ENCODE results near the gene SELL.

DNA sequence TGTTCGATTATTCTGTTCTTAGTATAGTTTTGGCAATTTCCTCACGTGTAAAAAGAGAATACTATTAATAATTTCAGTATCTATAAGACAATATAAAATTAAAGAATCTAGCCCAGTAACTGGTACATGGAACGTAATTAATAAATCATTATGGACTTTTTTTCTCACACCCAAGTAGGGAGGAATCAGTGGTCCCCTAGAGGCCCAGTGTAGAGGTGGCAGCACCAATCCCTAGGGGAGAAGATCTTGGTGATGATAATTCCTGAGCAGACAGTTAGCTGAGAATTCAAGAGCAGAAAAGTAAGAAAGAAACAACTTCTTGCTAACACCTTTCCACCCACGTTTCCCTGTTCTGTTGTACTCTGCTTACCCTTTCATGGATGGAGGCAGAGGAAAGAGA lies 42.1 kb upstream of the SELL start:
- TF ChIP-seq CTCF (IDR thresholded peaks at IDR 0.05; ENCODE audit: low read depth, low read length), result no peak
- TF ChIP-seq POLR2A (IDR thresholded peaks at IDR 0.05; ENCODE audit: extremely low read depth, insufficient read length), result no peak
- no peak for TF ChIP-seq MYC (IDR thresholded peaks at IDR 0.05; ENCODE audit: low read depth, low read length)
